ENCODE data around the gene HPS1.

GRCh38 chr10:98438715-98439114, 8.0 kb downstream of the HPS1 start:
- TF ChIP-seq CTCF (conservative IDR thresholded peaks at IDR 0.05; ENCODE audit: low read depth in 2 of 2) (no peak), REST (IDR thresholded peaks at IDR 0.05; ENCODE audit: unreplicated experiment) (no peak), POLR2AphosphoS5 (IDR thresholded peaks at IDR 0.05; ENCODE audit: low read depth) (no peak), EZH2 (IDR thresholded peaks at IDR 0.05; ENCODE audit: low read depth, unreplicated experiment) (no peak), STAT1 (IDR thresholded peaks at IDR 0.05; ENCODE audit: unreplicated experiment) (no peak), CREB1 (CRISPR knock-in tag; IDR thresholded peaks at IDR 0.05; ENCODE audit: low read depth) (no peak), EZH2phosphoT487 (IDR thresholded peaks at IDR 0.05; ENCODE audit: unreplicated experiment) (no peak), ZNF114 (CRISPR knock-in tag; IDR thresholded peaks at IDR 0.05) (no peak), NANOG (IDR thresholded peaks at IDR 0.05; ENCODE audit: borderline replicate concordance) (no peak), ZNF462 (CRISPR knock-in tag; IDR thresholded peaks at IDR 0.05) (no peak)
